Testis (tissue), 3 donors: ENCODE data around the gene N4BP2L2. TPM values are rescaled to one million over a fixed set of nuclear protein-coding genes. Genes with fewer than 3 reads are reported as not detected.

Experiments
- DNase-seq: peaks from one replicate; pipeline ENCODE4 v3.0.0-alpha.2; 2019
- H3K27ac ChIP-seq, 2 donors: fragments of 200-600 bp; sonication (generic); one replicate each; pipeline ENCODE4 v1.5.1; 2019
- H3K27me3 ChIP-seq: fragments of 200-600 bp; sonication (generic); one replicate; pipeline ENCODE4 v1.5.1; 2019
- H3K36me3 ChIP-seq: fragments of 200-600 bp; sonication (generic); one replicate; pipeline ENCODE4 v1.5.1; 2017; ENCODE audit warnings: low read depth; ENCODE audit errors: missing control alignments
- H3K4me1 ChIP-seq: fragments of 200-600 bp; sonication (generic); one replicate; pipeline ENCODE4 v1.5.1; 2019
- H3K4me3 ChIP-seq, 2 donors: fragments of 200-600 bp; sonication (generic); one replicate each; pipeline ENCODE4 v1.5.1; 2017 to 2019
- H3K9me3 ChIP-seq: fragments of 200-600 bp; sonication (generic); one replicate; pipeline ENCODE4 v1.5.1; 2017
- CTCF ChIP-seq, 3 experiments: fragments of 450-650 bp in 2 of 3; fragments of 200-600 bp in 1 of 3; sonication (generic) in 1 of 3; IDR thresholded peaks; one replicate each; pipeline ENCODE4 v1.5.1; 2016 to 2019; ENCODE audit warnings: antibody characterized with exemption in 3 of 3, mild to moderate bottlenecking in 2 of 3, moderate library complexity in 1 of 3
- POLR2A ChIP-seq: fragments of 450-650 bp; IDR thresholded peaks from one replicate; pipeline ENCODE4 v1.6.1; 2017; ENCODE audit warnings: antibody characterized with exemption, mild to moderate bottlenecking, moderate library complexity
- WGBS, 2 donors: methylation state at CpG; one replicate each; pipeline ENCODE4 v1.1.5; 2018; 5-methylcytosine and 5-hydroxymethylcytosine counted together
- intact Hi-C: fragments of 100-400 bp; cut with DNase I; formaldehyde crosslinking; loops from one replicate; pipeline ENCODE4 v1.15.1; 2023; ENCODE audit warnings: low total_unique reads
- polyA plus RNA-seq: library from polyadenylated mRNA; stranded (reverse); fragments of 350-450 nt; fragmentation: Illumina TruSeq; extraction: RNeasy Lipid Tissue Mini Kit (QIAGEN cat#74804); gene quantifications from one replicate; pipeline ENCODE4 v1.2.3, GENCODE V29; 2014; ENCODE audit warnings: low read depth, low replicate concordance; ENCODE audit not compliant: insufficient read depth
- total RNA-seq, 2 donors: library from RNA; depleted of rRNA; stranded (reverse); fragments of >200 nt; gene quantifications; one replicate each; pipeline ENCODE4 v1.2.3, GENCODE V29; 2016

The N4BP2L2 gene
- total and polyA plus RNA-seq, 3 donors from 2014 or later = 56.4 to 197 (median 187) TPM

GRCh38 chr13:32426990-32427851 is 111.4 kb downstream of the N4BP2L2 start:
- Histone ChIP-seq H3K27ac (peak overlapping the region; percentile 93 to 94), H3K4me1 (peaks cover 7% of the 10 kb centered on the region), H3K9me3 (no peaks in the 10 kb centered on the region), H3K27me3 (no peaks in the 10 kb centered on the region), H3K4me3 (peak overlapping the region; percentile 81), H3K36me3 (no peaks in the 10 kb centered on the region)
- DNase-seq = peak; percentile 51
- no peak for TF ChIP-seq CTCF (IDR thresholded peaks at IDR 0.05)
- no peak for TF ChIP-seq POLR2A
- intact Hi-C loops = no loop called here
- 0% methylated on average over 13 to 60 of the region's 90 CpGs for WGBS, 2 donors

GRCh38 chr13:32426191-32426989 is 112.2 kb downstream of the N4BP2L2 start:
- Histone ChIP-seq H3K4me1 (peaks cover 7% of the 10 kb centered on the region), H3K4me3 (peak overlapping the region; percentile 81), H3K36me3 (no peaks in the 10 kb centered on the region), H3K27ac (peak overlapping the region; percentile 93 to 94), H3K27me3 (no peaks in the 10 kb centered on the region), H3K9me3 (no peaks in the 10 kb centered on the region)
- 21 to 31% methylated on average over 19 of the region's 19 CpGs for WGBS, 2 donors
- peak; percentile 23 for DNase-seq
- intact Hi-C loops = no loop called here
- TF ChIP-seq CTCF (IDR thresholded peaks at IDR 0.05) (no peak), POLR2A (no peak)

- H3K27ac ChIP-seq = no peak overlapping the region
- no peaks in the 10 kb centered on the region for H3K27me3 ChIP-seq
- intact Hi-C loops = no loop called here
- no peak overlapping the region for H3K4me3 ChIP-seq
- 83 to 91% methylated on average over 7 of the region's 7 CpGs for WGBS, 2 donors
- TF ChIP-seq CTCF (IDR thresholded peaks at IDR 0.05) (no peak), POLR2A (no peak)
- peaks cover 7% of the 10 kb centered on the region for H3K4me1 ChIP-seq
- H3K9me3 ChIP-seq = no peaks in the 10 kb centered on the region
- no peak for DNase-seq
- H3K36me3 ChIP-seq = no peaks in the 10 kb centered on the region
Measured at GRCh38 chr13:32425158-32425557, 113.4 kb downstream of the N4BP2L2 start.

GRCh38 chr13:32423592-32423991 is 115.0 kb downstream of the N4BP2L2 start:
- DNase-seq = no peak
- intact Hi-C loops = no loop called here
- no peak for TF ChIP-seq POLR2A
- Histone ChIP-seq H3K4me1 (peaks cover 5% of the 10 kb centered on the region), H3K9me3 (no peaks in the 10 kb centered on the region), H3K27me3 (no peaks in the 10 kb centered on the region), H3K36me3 (no peaks in the 10 kb centered on the region), H3K27ac (no peak overlapping the region), H3K4me3 (no peak overlapping the region)
- WGBS, 2 donors = 87 to 90% methylated on average over 3 of the region's 3 CpGs

- Histone ChIP-seq H3K4me1 (no peaks in the 10 kb centered on the region), H3K27ac (no peak overlapping the region), H3K4me3 (no peak overlapping the region), H3K27me3 (no peaks in the 10 kb centered on the region), H3K9me3 (no peaks in the 10 kb centered on the region), H3K36me3 (no peaks in the 10 kb centered on the region)
- WGBS, 2 donors = 69 to 98% methylated on average over 2 of the region's 2 CpGs
- TF ChIP-seq POLR2A = no peak
- TF ChIP-seq CTCF (IDR thresholded peaks at IDR 0.05) = no peak
- no peak for DNase-seq
- intact Hi-C loops = no loop called here
Measured at GRCh38 chr13:32419862-32420261, 118.7 kb downstream of the N4BP2L2 start.
